Nephron (organoid): Measurements from ENCODE around the gene HOXC6.

Source experiments
- H3K27ac Mint-ChIP-seq, 3 experiments: 2 replicates each; pipeline ENCODE4 v1.8.0; 2020; ENCODE audit warnings: mixed read lengths in 3 of 3, mild to moderate bottlenecking in 2 of 3, moderate library complexity in 1 of 3
- H3K27me3 Mint-ChIP-seq: 2 replicates; pipeline ENCODE4 v1.8.0; 2021; ENCODE audit warnings: low read depth, mild to moderate bottlenecking, moderate library complexity, mixed read lengths
- H3K36me3 Mint-ChIP-seq: 2 replicates; pipeline ENCODE4 v1.8.0; 2020; ENCODE audit warnings: low read depth, mixed read lengths
- H3K4me1 Mint-ChIP-seq: 2 replicates; pipeline ENCODE4 v1.8.0; 2020; ENCODE audit warnings: mixed read lengths
- H3K4me3 Mint-ChIP-seq, 3 experiments: 2 replicates each; pipeline ENCODE4 v1.8.0; 2020; ENCODE audit warnings: mild to moderate bottlenecking in 3 of 3, mixed read lengths in 3 of 3, moderate library complexity in 2 of 3
- H3K9me3 Mint-ChIP-seq: 2 replicates; pipeline ENCODE4 v1.8.0; 2020; ENCODE audit warnings: mixed read lengths
- CTCF ChIP-seq, 3 experiments: fragments of 200-600 bp; sonication (generic); IDR thresholded peaks; one replicate each; pipeline ENCODE4 v1.5.0; 2021; ENCODE audit warnings: antibody characterized with exemption in 3 of 3; ENCODE audit not compliant: unreplicated experiment in 3 of 3

HOXC6 gene

GRCh38 chr12:53985692-53985993 is 42.6 kb upstream of the HOXC6 start:
- peaks cover 100% of the 10 kb centered on the region for H3K27me3 Mint-ChIP-seq
- H3K9me3 Mint-ChIP-seq = no peaks in the 10 kb centered on the region

GRCh38 chr12:53985994-53986685 is 42.1 kb upstream of the HOXC6 start:
- Mint-ChIP-seq H3K36me3 (peaks cover 23% of the 10 kb centered on the region), H3K4me1 (peaks cover 52% of the 10 kb centered on the region)

More at GRCh38 chr12:53985692-53985993, 42.6 kb upstream of the HOXC6 start:
- peak overlapping the region; percentile 95 to 100 (median 97) for H3K27ac Mint-ChIP-seq
- TF ChIP-seq CTCF (IDR thresholded peaks at IDR 0.05; ENCODE audit: unreplicated experiment in 3 of 3) = no peak
- peaks cover 49% of the 10 kb centered on the region for H3K4me1 Mint-ChIP-seq
- peak overlapping the region; percentile 95 to 99 (median 96) for H3K4me3 Mint-ChIP-seq
- peaks cover 21% of the 10 kb centered on the region for H3K36me3 Mint-ChIP-seq

GRCh38 chr12:53986686-53987483 is 41.4 kb upstream of the HOXC6 start:
- no peaks in the 10 kb centered on the region for H3K9me3 Mint-ChIP-seq
- H3K27ac Mint-ChIP-seq = peak overlapping the region; percentile 95 to 100 (median 95)
- H3K4me1 Mint-ChIP-seq = peaks cover 55% of the 10 kb centered on the region
- H3K27me3 Mint-ChIP-seq = peaks cover 100% of the 10 kb centered on the region
- H3K36me3 Mint-ChIP-seq = peaks cover 25% of the 10 kb centered on the region
- TF ChIP-seq CTCF (IDR thresholded peaks at IDR 0.05; ENCODE audit: unreplicated experiment in 3 of 3) = no peak
- H3K4me3 Mint-ChIP-seq = peak overlapping the region; percentile 95 to 99 (median 96)

More at GRCh38 chr12:53985994-53986685, 42.1 kb upstream of the HOXC6 start:
- H3K4me3 Mint-ChIP-seq = peak overlapping the region; percentile 95 to 99 (median 96)
- H3K27ac Mint-ChIP-seq = peak overlapping the region; percentile 95 to 100 (median 97)
- no peak for TF ChIP-seq CTCF (IDR thresholded peaks at IDR 0.05; ENCODE audit: unreplicated experiment in 3 of 3)
- H3K9me3 Mint-ChIP-seq = no peaks in the 10 kb centered on the region
- peaks cover 100% of the 10 kb centered on the region for H3K27me3 Mint-ChIP-seq

- Mint-ChIP-seq H3K27ac (peak overlapping the region; percentile 95 to 100 (median 95)), H3K9me3 (no peaks in the 10 kb centered on the region), H3K27me3 (peaks cover 100% of the 10 kb centered on the region)
Observed at GRCh38 chr12:53987787-53988230, 40.4 kb upstream of the HOXC6 start.

GRCh38 chr12:53988541-53989226 is 39.6 kb upstream of the HOXC6 start:
- H3K27me3 Mint-ChIP-seq = peaks cover 100% of the 10 kb centered on the region
- H3K27ac Mint-ChIP-seq = peak overlapping the region; percentile 95 to 100 (median 95)
- peaks cover 30% of the 10 kb centered on the region for H3K36me3 Mint-ChIP-seq
- no peak for TF ChIP-seq CTCF (IDR thresholded peaks at IDR 0.05; ENCODE audit: unreplicated experiment in 3 of 3)
- H3K4me3 Mint-ChIP-seq = peak overlapping the region; percentile 95 to 99 (median 96)
- H3K9me3 Mint-ChIP-seq = no peaks in the 10 kb centered on the region
- H3K4me1 Mint-ChIP-seq = peaks cover 69% of the 10 kb centered on the region

More at GRCh38 chr12:53987787-53988230, 40.4 kb upstream of the HOXC6 start:
- Mint-ChIP-seq H3K4me1 (peaks cover 60% of the 10 kb centered on the region), H3K4me3 (peak overlapping the region; percentile 95 to 99 (median 96)), H3K36me3 (peaks cover 25% of the 10 kb centered on the region)
- no peak for TF ChIP-seq CTCF (IDR thresholded peaks at IDR 0.05; ENCODE audit: unreplicated experiment in 3 of 3)
